ENCODE results near the gene GNG10.

DNA sequence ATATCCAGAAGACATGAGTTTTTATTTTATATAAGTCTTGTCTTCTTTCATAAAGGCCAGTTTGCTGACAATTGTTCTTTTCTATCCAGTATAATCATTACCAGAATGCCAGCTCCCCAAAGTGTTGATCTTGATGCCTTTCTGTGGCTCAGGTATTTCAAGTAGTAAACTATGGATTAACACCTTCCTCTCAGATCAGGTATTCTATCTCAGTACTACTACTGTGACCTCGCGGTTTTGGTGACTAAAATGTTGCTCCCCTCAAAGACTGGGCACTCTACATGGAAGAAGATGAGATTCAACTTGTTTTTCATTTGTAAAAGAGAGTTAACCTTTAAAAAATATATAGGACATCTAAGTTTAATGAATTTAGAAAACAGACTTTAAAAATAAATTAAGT, 58.1 kb downstream of the GNG10 start:
- no peak for TF ChIP-seq CTCF (conservative IDR thresholded peaks at IDR 0.05; ENCODE audit: low read depth, low read length)
- no peak for TF ChIP-seq POLR2A (IDR thresholded peaks at IDR 0.05; ENCODE audit: low read depth, low read length)
- no peak for TF ChIP-seq CHD1 (IDR thresholded peaks at IDR 0.05; ENCODE audit: low read depth, low read length)

Measured in IMR-90 (cell line).